ENCODE data around the gene GCNT1.
A peak's percentile ranks its signal among the peaks of the same experiment; 100 is the strongest.
"Not testable (repeated sequence)": the region's sequence is repeated elsewhere in the genome, so short reads cannot be mapped to it uniquely, and the experiment has no call there.

Gene GCNT1

DNA sequence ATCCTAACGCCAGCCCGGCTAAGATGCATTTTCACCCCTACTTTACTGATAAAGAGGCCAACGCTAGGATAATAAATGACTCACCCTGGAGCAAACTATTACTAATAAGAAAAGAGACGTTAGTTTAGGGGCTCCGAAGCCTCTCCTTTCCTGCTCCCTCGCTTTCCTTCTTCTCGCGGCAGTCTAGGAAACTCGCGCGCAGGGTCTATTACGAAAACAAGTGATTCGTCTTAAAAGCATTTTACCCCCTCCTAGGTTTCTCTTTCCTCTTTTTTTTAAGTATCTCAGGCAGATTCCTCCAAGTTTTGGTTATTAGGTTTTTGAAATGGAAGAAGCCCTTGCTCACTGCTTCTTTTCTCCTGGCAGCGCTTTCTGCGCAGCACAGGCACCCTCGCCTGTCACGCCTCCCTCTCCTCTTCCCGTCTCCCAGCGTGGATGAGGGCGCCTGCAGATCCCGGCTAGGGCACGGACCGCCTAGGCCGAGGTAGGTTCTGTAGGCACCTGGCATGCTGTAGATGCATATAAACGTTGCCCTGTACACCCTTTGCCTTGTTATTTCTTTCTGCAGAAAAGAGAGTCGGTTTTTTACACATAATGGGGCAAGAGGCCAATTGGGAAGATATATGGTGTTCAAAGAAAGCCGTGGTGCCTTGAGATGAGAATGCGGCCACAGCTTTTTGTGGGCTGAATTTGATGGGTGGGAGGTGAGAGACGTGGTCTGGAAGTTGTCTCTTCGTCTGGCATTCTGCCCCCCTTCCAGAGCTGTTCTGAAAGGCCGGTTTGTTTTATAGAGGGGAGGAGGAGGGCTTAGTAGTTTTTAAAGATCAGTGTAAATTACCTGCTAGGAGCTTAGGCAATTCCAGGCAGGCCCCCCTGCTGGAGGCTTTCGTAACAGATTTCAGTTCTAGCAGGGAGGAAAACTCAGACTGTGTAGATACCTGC is 983 bp downstream of the GCNT1 start:
- Mint-ChIP-seq H3K27me3 (peaks cover 20% of the 10 kb centered on the region), H3K4me3 (peak overlapping the region; percentile 84)

GRCh38 chr9:76462126-76462525 is 3.1 kb downstream of the GCNT1 start:
- Mint-ChIP-seq H3K27ac (no peak overlapping the region), H3K4me3 (no peak overlapping the region)

More for the DNA sequence above, 983 bp downstream of the GCNT1 start:
- peak overlapping the region; percentile 8 for H3K27ac Mint-ChIP-seq
- peaks cover 29% of the 10 kb centered on the region for H3K4me1 Mint-ChIP-seq
- H3K9me3 Mint-ChIP-seq, result no peaks in the 10 kb centered on the region
- no peak for ATAC-seq
- H3K36me3 Mint-ChIP-seq, result no peaks in the 10 kb centered on the region

DNA sequence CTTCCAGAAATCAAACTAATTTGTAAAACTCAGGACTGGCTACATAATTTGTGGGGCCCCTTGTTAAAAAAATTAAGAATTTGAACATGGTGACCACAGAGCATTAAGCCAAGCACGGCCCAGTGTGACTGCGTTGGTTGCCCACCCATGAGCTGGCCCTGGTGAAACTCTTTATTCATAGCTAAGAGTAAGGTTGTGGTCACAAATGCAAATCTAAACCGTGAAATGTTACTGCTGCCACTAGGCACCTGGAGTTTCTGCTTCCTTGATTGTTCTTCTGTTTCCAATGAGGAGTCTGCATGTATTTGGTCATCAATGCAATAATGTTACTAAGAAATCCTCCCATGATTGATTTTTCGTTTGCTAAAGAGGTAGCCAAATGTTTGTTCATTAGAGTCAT is 4.2 kb downstream of the GCNT1 start:
- H3K9me3 Mint-ChIP-seq, result no peaks in the 10 kb centered on the region
- no peak for ATAC-seq
- peaks cover 21% of the 10 kb centered on the region for H3K4me1 Mint-ChIP-seq
- no peak overlapping the region for H3K4me3 Mint-ChIP-seq
- H3K27ac Mint-ChIP-seq, result no peak overlapping the region
- peaks cover 40% of the 10 kb centered on the region for H3K27me3 Mint-ChIP-seq
- no peaks in the 10 kb centered on the region for H3K36me3 Mint-ChIP-seq

More at GRCh38 chr9:76462126-76462525, 3.1 kb downstream of the GCNT1 start:
- ATAC-seq, result no peak
- no peaks in the 10 kb centered on the region for H3K36me3 Mint-ChIP-seq
- peaks cover 40% of the 10 kb centered on the region for H3K27me3 Mint-ChIP-seq
- H3K4me1 Mint-ChIP-seq, result peaks cover 21% of the 10 kb centered on the region
- no peaks in the 10 kb centered on the region for H3K9me3 Mint-ChIP-seq

- Mint-ChIP-seq H3K4me3 (no peak overlapping the region), H3K9me3 (no peaks in the 10 kb centered on the region)
Measured at GRCh38 chr9:76464706-76465105, 5.7 kb downstream of the GCNT1 start.

DNA sequence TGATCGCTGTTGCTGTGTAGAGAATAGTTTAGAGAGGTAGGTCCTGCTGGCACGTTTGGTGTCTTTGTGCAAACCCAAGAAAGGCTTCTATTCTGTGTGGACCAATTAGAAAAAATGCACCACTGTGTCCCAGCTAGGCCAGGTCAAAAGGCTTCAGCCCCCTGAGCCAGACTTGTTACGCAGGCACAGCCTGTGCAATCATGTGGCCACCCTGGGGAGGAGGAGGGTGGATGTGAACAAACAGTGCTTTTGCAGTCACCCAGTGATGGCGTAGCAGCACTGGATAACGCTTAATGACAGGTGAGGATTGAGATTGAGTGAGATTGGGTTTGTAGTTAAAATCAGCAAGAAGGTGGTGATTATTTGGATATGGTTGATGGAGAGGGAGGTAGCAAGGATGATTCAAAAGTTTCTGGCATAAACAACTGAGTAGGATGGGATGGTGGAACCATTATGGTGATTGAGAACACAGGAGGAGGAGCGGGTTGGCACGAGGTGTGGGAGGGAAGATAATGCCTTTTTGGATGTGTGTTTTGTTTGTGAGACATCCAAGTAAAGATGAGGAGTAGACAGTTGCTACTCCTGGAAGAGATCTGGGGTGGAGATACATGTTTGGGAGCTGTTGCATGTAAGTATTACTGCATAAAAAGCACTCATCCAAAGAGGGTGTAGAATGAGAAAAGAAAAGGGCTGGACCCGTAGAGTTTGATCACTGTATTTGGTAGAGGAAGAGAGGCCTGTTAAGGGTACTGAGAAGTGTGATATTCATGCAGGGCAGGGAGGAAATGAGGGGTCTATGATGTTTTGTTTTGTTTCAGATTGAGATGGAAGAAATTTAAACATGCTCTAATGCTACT is 6.7 kb downstream of the GCNT1 start:
- H3K27ac Mint-ChIP-seq, result no peak overlapping the region
- H3K27me3 Mint-ChIP-seq, result peaks cover 31% of the 10 kb centered on the region
- H3K36me3 Mint-ChIP-seq, result no peaks in the 10 kb centered on the region
- H3K9me3 Mint-ChIP-seq, result no peaks in the 10 kb centered on the region
- no peak overlapping the region for H3K4me3 Mint-ChIP-seq
- H3K4me1 Mint-ChIP-seq, result peaks cover 7% of the 10 kb centered on the region
- ATAC-seq, result no peak

More at GRCh38 chr9:76464706-76465105, 5.7 kb downstream of the GCNT1 start:
- Mint-ChIP-seq H3K4me1 (peaks cover 14% of the 10 kb centered on the region), H3K27me3 (peaks cover 38% of the 10 kb centered on the region), H3K27ac (no peak overlapping the region), H3K36me3 (no peaks in the 10 kb centered on the region)
- ATAC-seq, result no peak

DNA sequence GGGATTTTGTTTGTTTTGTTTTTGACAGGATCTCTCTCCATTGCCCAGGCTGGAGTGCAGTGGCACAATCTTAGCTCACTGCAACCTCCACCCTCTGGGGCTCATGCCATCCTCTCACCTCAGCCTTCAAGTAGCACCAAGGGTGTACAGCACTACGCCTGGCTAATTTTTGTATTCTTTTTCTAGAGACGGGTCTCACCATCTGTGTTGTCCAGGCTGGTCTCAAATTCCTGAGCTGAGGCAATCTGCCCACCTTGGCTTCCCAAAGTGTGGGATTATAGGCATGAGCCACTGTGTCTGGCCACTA is 7.3 kb downstream of the GCNT1 start:
- ATAC-seq, result no peak
- H3K27me3 Mint-ChIP-seq, result peaks cover 31% of the 10 kb centered on the region
- H3K27ac Mint-ChIP-seq, result no peak overlapping the region
- no peaks in the 10 kb centered on the region for H3K9me3 Mint-ChIP-seq
- no peaks in the 10 kb centered on the region for H3K36me3 Mint-ChIP-seq
- H3K4me1 Mint-ChIP-seq, result peaks cover 13% of the 10 kb centered on the region
- no peak overlapping the region for H3K4me3 Mint-ChIP-seq

DNA sequence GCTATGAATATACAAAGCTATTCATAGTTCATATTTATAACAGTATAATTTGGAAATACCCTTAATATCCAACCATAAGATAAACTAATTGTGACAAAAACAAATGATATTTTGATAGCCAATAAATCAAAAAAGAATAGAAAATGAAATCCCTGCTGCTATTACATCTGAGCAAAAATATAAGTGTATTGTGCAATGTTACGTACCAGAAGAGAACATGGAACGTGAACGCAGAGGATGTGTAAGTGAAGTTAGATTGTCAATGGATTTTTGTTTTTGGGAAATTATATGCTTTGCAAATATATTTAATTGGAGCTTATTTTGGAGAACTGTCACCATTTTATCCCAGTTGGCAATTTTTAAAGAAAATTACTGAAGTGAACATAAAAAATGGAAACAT is 15.4 kb downstream of the GCNT1 start:
- peaks cover 29% of the 10 kb centered on the region for H3K27me3 Mint-ChIP-seq

DNA sequence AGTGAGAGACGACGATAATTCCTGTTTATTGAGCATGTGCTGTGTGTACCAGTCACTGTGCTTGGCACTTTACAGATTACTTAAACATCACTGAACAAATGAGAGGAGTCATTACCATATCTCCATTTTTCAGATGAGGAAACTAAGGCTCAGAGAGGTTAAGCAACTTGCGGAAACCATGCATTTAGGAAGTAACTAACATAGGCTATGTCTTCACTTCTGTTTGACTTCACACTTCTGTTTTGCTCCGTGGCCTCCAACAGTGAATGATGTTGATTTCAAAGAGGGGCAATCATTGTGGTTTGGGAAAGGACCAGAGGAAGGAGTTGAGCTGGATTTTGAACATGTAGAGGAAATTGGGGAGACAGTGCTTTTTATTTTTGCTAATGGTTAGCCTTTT is 16.7 kb downstream of the GCNT1 start:
- Mint-ChIP-seq H3K36me3 (peaks cover 15% of the 10 kb centered on the region), H3K4me1 (peaks cover 42% of the 10 kb centered on the region), H3K4me3 (no peak overlapping the region), H3K27ac (peak overlapping the region; percentile 42), H3K9me3 (no peaks in the 10 kb centered on the region), H3K27me3 (peaks cover 29% of the 10 kb centered on the region)
- no peak for ATAC-seq

More for the DNA sequence above, 15.4 kb downstream of the GCNT1 start:
- ATAC-seq, result no peak
- no peak overlapping the region for H3K27ac Mint-ChIP-seq
- H3K36me3 Mint-ChIP-seq, result peaks cover 15% of the 10 kb centered on the region
- H3K4me3 Mint-ChIP-seq, result no peak overlapping the region
- H3K9me3 Mint-ChIP-seq, result no peaks in the 10 kb centered on the region
- peaks cover 42% of the 10 kb centered on the region for H3K4me1 Mint-ChIP-seq

- Mint-ChIP-seq H3K4me1 (peaks cover 21% of the 10 kb centered on the region), H3K36me3 (peaks cover 15% of the 10 kb centered on the region), H3K27me3 (peaks cover 29% of the 10 kb centered on the region)
- H3K27ac Mint-ChIP-seq, ATAC-seq, H3K4me3 Mint-ChIP-seq, H3K9me3 Mint-ChIP-seq: not testable (repeated sequence)
Measured at GRCh38 chr9:76477818-76478217, 18.8 kb downstream of the GCNT1 start.

DNA sequence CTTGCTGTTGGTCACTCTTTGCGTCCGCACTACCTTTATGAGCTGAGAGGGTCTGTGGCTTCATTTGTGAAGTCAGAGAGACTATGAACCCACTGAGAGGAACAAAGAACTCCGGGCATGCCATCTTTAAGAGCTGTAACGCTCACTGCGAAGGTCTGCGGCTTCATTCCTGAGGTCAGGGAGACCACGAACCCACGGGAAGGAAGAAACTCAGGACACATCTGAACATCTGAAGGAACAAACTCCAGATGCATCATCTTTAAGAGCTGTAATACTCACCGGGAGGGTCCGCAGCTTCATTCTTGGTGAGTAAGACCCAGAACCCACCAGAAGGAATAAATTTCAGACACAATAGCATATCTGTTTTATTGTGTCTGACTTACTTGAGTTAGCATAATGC is 19.2 kb downstream of the GCNT1 start:
- no peak overlapping the region for H3K4me3 Mint-ChIP-seq

DNA sequence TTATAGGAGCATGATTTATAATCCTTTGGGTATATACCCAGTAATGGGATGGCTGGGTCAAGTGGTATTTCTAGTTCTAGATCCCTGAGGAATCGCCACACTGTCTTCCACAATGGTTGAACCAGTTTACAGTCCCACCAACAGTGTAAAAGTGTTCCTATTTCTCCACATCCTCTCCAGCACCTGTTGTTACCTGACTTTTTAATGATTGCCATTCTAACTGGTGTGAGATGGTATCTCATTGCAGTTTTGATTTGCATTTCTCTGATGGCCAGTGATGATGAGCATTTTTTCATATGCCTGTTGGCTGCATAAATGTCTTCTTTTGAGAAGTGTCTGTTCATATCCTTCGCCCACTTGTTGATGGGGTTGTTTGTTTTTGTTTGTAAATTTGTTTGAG is 20.4 kb downstream of the GCNT1 start:
- Mint-ChIP-seq H3K36me3 (peaks cover 15% of the 10 kb centered on the region), H3K4me1 (peaks cover 12% of the 10 kb centered on the region), H3K27me3 (peaks cover 36% of the 10 kb centered on the region)
- not testable (repeated sequence) for H3K27ac Mint-ChIP-seq, H3K9me3 Mint-ChIP-seq, H3K4me3 Mint-ChIP-seq, ATAC-seq

More for the DNA sequence above, 19.2 kb downstream of the GCNT1 start:
- Mint-ChIP-seq H3K4me1 (peaks cover 17% of the 10 kb centered on the region), H3K27me3 (peaks cover 29% of the 10 kb centered on the region), H3K27ac (no peak overlapping the region), H3K9me3 (no peaks in the 10 kb centered on the region), H3K36me3 (peaks cover 15% of the 10 kb centered on the region)
- ATAC-seq, result no peak

GRCh38 chr9:76486151-76486550 is 27.2 kb downstream of the GCNT1 start:
- Mint-ChIP-seq H3K36me3 (peaks cover 5% of the 10 kb centered on the region), H3K4me3 (no peak overlapping the region), H3K4me1 (peaks cover 5% of the 10 kb centered on the region), H3K27me3 (peaks cover 24% of the 10 kb centered on the region), H3K9me3 (no peaks in the 10 kb centered on the region), H3K27ac (no peak overlapping the region)
- ATAC-seq, result no peak

GRCh38 chr9:76490249-76490990 is 31.4 kb downstream of the GCNT1 start:
- no peak for ATAC-seq
- Mint-ChIP-seq H3K36me3 (peaks cover 4% of the 10 kb centered on the region), H3K4me1 (peaks cover 7% of the 10 kb centered on the region), H3K9me3 (peaks cover 3% of the 10 kb centered on the region), H3K27ac (no peak overlapping the region), H3K4me3 (no peak overlapping the region), H3K27me3 (peaks cover 16% of the 10 kb centered on the region)

- H3K27ac Mint-ChIP-seq, H3K36me3 Mint-ChIP-seq, H3K9me3 Mint-ChIP-seq, H3K4me3 Mint-ChIP-seq, ATAC-seq, H3K4me1 Mint-ChIP-seq: not testable (repeated sequence)
- peaks cover 16% of the 10 kb centered on the region for H3K27me3 Mint-ChIP-seq
Measured at GRCh38 chr9:76491056-76491455, 32.1 kb downstream of the GCNT1 start.

GRCh38 chr9:76493496-76493895 is 34.5 kb downstream of the GCNT1 start:
- not testable (repeated sequence) for ATAC-seq, H3K9me3 Mint-ChIP-seq, H3K36me3 Mint-ChIP-seq, H3K4me3 Mint-ChIP-seq, H3K27me3 Mint-ChIP-seq, H3K4me1 Mint-ChIP-seq, H3K27ac Mint-ChIP-seq

Measured in stimulated activated memory B cell treated with anti-CD40 and anti-IgM and Interleukin-4, amounts not matched to agents 10 μg/mL and 1 μg/mL and 100 μg/mL, for 72 hours (primary cell).